Chondrocyte (in vitro differentiated cells): ENCODE results near the gene ALX4. TPM values are rescaled to one million over a fixed set of nuclear protein-coding genes. Genes with fewer than 3 reads are reported as not detected.
A peak's percentile ranks its signal among the peaks of the same experiment; 100 is the strongest.

Experiments used
- DNase-seq: peaks from one replicate; pipeline ENCODE4 v3.0.0; 2021; ENCODE audit warnings: mixed read lengths, low spot score
- H3K27ac Mint-ChIP-seq: one replicate; pipeline ENCODE4 v1.8.0; 2021; ENCODE audit warnings: mild to moderate bottlenecking, moderate library complexity, mixed read lengths; ENCODE audit not compliant: unreplicated experiment
- H3K27me3 Mint-ChIP-seq: 2 replicates; pipeline ENCODE4 v1.8.0; 2021; ENCODE audit warnings: low read depth, mixed read lengths
- H3K36me3 Mint-ChIP-seq: 2 replicates; pipeline ENCODE4 v1.8.0; 2021; ENCODE audit warnings: low read depth, mixed read lengths
- H3K4me1 Mint-ChIP-seq: 2 replicates; pipeline ENCODE4 v1.8.0; 2021; ENCODE audit warnings: low read depth, mild to moderate bottlenecking, mixed read lengths
- H3K4me3 Mint-ChIP-seq: one replicate; pipeline ENCODE4 v1.8.0; 2021; ENCODE audit warnings: mild to moderate bottlenecking, moderate library complexity, mixed read lengths; ENCODE audit not compliant: unreplicated experiment
- H3K9me3 Mint-ChIP-seq: 2 replicates; pipeline ENCODE4 v1.8.0; 2021; ENCODE audit warnings: low read depth, mixed read lengths
- total RNA-seq: library from RNA; stranded (reverse); gene quantifications from 3 replicates; pipeline ENCODE4 v1.2.1, GENCODE V29; 2021
- TF ChIP-seq, protein P1 (sequence below): fragments of 200-600 bp; sonication (generic); IDR thresholded peaks from 2 replicates; pipeline ENCODE4 v1.5.0; 2021; ENCODE audit warnings: antibody characterized with exemption, mild to moderate bottlenecking, moderate library complexity

The ALX4 gene
- total RNA-seq, 1 donor from 2014 or later = not detected

- H3K36me3 Mint-ChIP-seq = peaks cover 2% of the 10 kb centered on the region
- H3K27me3 Mint-ChIP-seq = peaks cover 93% of the 10 kb centered on the region
- no peaks in the 10 kb centered on the region for H3K9me3 Mint-ChIP-seq
- TF ChIP-seq, protein P1, sequence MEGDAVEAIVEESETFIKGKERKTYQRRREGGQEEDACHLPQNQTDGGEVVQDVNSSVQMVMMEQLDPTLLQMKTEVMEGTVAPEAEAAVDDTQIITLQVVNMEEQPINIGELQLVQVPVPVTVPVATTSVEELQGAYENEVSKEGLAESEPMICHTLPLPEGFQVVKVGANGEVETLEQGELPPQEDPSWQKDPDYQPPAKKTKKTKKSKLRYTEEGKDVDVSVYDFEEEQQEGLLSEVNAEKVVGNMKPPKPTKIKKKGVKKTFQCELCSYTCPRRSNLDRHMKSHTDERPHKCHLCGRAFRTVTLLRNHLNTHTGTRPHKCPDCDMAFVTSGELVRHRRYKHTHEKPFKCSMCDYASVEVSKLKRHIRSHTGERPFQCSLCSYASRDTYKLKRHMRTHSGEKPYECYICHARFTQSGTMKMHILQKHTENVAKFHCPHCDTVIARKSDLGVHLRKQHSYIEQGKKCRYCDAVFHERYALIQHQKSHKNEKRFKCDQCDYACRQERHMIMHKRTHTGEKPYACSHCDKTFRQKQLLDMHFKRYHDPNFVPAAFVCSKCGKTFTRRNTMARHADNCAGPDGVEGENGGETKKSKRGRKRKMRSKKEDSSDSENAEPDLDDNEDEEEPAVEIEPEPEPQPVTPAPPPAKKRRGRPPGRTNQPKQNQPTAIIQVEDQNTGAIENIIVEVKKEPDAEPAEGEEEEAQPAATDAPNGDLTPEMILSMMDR = no peak
- peak overlapping the region; percentile 36 for H3K4me3 Mint-ChIP-seq
- no peak for DNase-seq
- H3K27ac Mint-ChIP-seq = no peak overlapping the region
- peaks cover 30% of the 10 kb centered on the region for H3K4me1 Mint-ChIP-seq
Measured at GRCh38 chr11:44316659-44317240, 6.8 kb upstream of the ALX4 start.

DNA sequence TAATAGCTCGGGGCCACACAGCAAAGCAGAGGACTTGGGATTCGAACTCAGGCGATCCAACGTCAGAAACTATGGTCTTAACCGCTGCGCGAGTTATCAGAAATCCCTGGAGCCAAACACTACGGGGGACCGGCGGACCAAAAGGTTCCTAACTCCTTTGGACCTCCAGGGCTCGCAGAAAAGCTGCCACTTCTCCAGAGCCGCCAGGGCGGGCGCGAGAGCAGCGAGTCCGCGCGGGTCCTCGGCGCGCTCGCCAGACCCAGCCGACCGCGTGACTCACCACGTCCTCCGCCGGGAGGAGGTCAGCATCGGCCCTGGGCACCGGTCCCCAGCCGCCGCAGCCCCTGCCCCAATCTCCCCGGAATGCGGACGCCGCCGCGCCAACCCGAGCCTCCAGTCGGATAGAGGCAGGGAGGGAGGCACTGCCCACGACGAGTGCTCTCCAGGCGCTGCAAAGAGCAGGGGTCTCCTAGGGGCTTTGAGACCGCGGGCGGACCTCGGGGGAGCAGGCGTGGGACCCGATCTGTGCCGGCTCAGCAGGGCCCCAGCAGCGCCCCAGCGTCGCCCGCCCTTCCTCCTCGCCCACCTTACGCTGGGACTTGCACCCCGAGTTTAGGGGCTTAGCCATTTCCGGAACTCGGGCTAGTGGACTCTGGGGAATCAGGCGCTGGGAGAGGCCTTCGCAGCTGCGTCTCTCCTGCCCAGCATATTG, 6.2 kb upstream of the ALX4 start:
- peaks cover 93% of the 10 kb centered on the region for H3K27me3 Mint-ChIP-seq
- H3K27ac Mint-ChIP-seq = no peak overlapping the region
- no peaks in the 10 kb centered on the region for H3K9me3 Mint-ChIP-seq
- H3K4me3 Mint-ChIP-seq = peak overlapping the region; percentile 36
- peaks cover 2% of the 10 kb centered on the region for H3K36me3 Mint-ChIP-seq
- TF ChIP-seq, protein P1 = peak; percentile 50
- H3K4me1 Mint-ChIP-seq = peaks cover 30% of the 10 kb centered on the region
- no peak for DNase-seq

- Mint-ChIP-seq H3K4me1 (peaks cover 31% of the 10 kb centered on the region), H3K36me3 (peaks cover 2% of the 10 kb centered on the region), H3K27ac (no peak overlapping the region), H3K4me3 (no peak overlapping the region), H3K9me3 (no peaks in the 10 kb centered on the region), H3K27me3 (peaks cover 91% of the 10 kb centered on the region)
- no peak for DNase-seq
- TF ChIP-seq, protein P1 = no peak
Measured at GRCh38 chr11:44314733-44315132, 4.8 kb upstream of the ALX4 start.

GRCh38 chr11:44313761-44314489, 4.0 kb upstream of the ALX4 start:
- Mint-ChIP-seq H3K27ac (no peak overlapping the region), H3K9me3 (no peaks in the 10 kb centered on the region), H3K4me1 (peaks cover 29% of the 10 kb centered on the region), H3K36me3 (peaks cover 2% of the 10 kb centered on the region), H3K27me3 (peaks cover 88% of the 10 kb centered on the region), H3K4me3 (no peak overlapping the region)
- no peak for DNase-seq
- TF ChIP-seq, protein P1 = no peak

DNA sequence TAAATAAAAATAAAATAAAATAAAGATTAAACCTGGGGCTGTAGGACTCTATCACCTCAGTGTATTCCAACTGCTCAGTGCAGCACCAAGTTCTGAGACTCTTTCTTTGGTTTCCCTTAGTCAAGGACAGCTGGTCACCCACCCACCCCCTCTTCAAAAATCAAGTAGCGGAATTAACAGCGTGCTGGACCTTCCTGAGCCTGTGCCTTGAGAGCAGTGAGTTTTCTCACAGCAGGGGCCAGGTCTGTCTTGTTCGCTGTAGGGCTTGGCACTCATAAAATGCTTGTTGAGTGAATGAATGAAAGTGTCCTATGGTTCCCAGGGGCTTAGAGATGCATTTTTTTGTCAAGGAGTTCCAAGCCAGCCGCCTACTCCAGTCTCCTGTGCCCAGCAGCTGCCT, 2.9 kb upstream of the ALX4 start:
- peaks cover 2% of the 10 kb centered on the region for H3K36me3 Mint-ChIP-seq
- no peak overlapping the region for H3K27ac Mint-ChIP-seq
- TF ChIP-seq, protein P1 = no peak
- no peak overlapping the region for H3K4me3 Mint-ChIP-seq
- no peaks in the 10 kb centered on the region for H3K9me3 Mint-ChIP-seq
- DNase-seq = no peak
- H3K4me1 Mint-ChIP-seq = peaks cover 29% of the 10 kb centered on the region
- H3K27me3 Mint-ChIP-seq = peaks cover 88% of the 10 kb centered on the region
